H9 (cell line): ENCODE measurements around the gene GPALPP1. TPM values are rescaled to one million over a fixed set of nuclear protein-coding genes. Genes with fewer than 3 reads are reported as not detected.

Experiments
- DNase-seq: peaks from one replicate; pipeline ENCODE4 v3.0.0-alpha.2; 2017
- H2AFZ ChIP-seq: one replicate; pipeline ENCODE4 v1.6.1; 2013; ENCODE audit warnings: mild to moderate bottlenecking, low read length, control low read depth, moderate library complexity
- H2AK5ac ChIP-seq: 2 replicates; pipeline ENCODE4 v1.6.1; 2013; ENCODE audit warnings: low read length, control low read depth, mixed read lengths; ENCODE audit not compliant: insufficient read length
- H2BK120ac ChIP-seq: one replicate; pipeline ENCODE4 v1.6.1; 2013; ENCODE audit warnings: low read depth, mild to moderate bottlenecking, low read length, control low read depth, inconsistent platforms; ENCODE audit not compliant: poor library complexity, severe bottlenecking
- H2BK12ac ChIP-seq: 2 replicates; pipeline ENCODE4 v1.6.1; 2013; ENCODE audit warnings: low read length, control low read depth, mixed read lengths, low read depth; ENCODE audit not compliant: insufficient read length
- H2BK15ac ChIP-seq: 2 replicates; pipeline ENCODE4 v1.6.1; 2013; ENCODE audit warnings: low read depth, low read length, control low read depth
- H2BK20ac ChIP-seq: one replicate; pipeline ENCODE4 v1.6.1; 2013; ENCODE audit warnings: low read depth, mild to moderate bottlenecking, low read length, control low read depth, inconsistent platforms; ENCODE audit not compliant: poor library complexity, severe bottlenecking
- H2BK5ac ChIP-seq: 2 replicates; pipeline ENCODE4 v1.6.1; 2013; ENCODE audit warnings: low read length, control low read depth, mixed read lengths; ENCODE audit not compliant: insufficient read length
- H3K14ac ChIP-seq: 2 replicates; pipeline ENCODE4 v1.6.1; 2013; ENCODE audit warnings: low read length, control low read depth; ENCODE audit not compliant: insufficient read depth
- H3K18ac ChIP-seq: 2 replicates; pipeline ENCODE4 v1.6.1; 2013; ENCODE audit warnings: low read depth, mild to moderate bottlenecking, mixed read lengths, low read length, control low read depth; ENCODE audit not compliant: insufficient read length
- H3K23ac ChIP-seq: 2 replicates; pipeline ENCODE4 v1.6.1; 2013; ENCODE audit warnings: low read length, control low read depth, mixed read lengths, low read depth; ENCODE audit not compliant: insufficient read length
- H3K23me2 ChIP-seq: 2 replicates; pipeline ENCODE4 v1.6.1; 2013; ENCODE audit warnings: low read depth, mild to moderate bottlenecking, mixed read lengths, low read length, control low read depth; ENCODE audit not compliant: insufficient read length, poor library complexity, severe bottlenecking
- H3K27ac ChIP-seq: 2 replicates; pipeline ENCODE4 v1.5.1; 2013; ENCODE audit warnings: low read length, control low read depth, mixed read lengths, low read depth; ENCODE audit not compliant: insufficient read length
- H3K27me3 ChIP-seq: 2 replicates; pipeline ENCODE4 v1.6.1; 2013; ENCODE audit warnings: low read length, control low read depth, inconsistent platforms; ENCODE audit not compliant: insufficient read depth
- H3K4ac ChIP-seq: 2 replicates; pipeline ENCODE4 v1.6.1; 2013; ENCODE audit warnings: low read depth, mild to moderate bottlenecking, control low read depth, inconsistent platforms, low read length, moderate library complexity
- H3K4me1 ChIP-seq: 2 replicates; pipeline ENCODE4 v1.6.1; 2013; ENCODE audit warnings: low read length, control low read depth, inconsistent platforms; ENCODE audit not compliant: insufficient read depth
- H3K4me2 ChIP-seq: 2 replicates; pipeline ENCODE4 v1.6.1; 2013; ENCODE audit warnings: low read length, control low read depth, mixed read lengths; ENCODE audit not compliant: insufficient read length, insufficient read depth
- H3K56ac ChIP-seq: 2 replicates; pipeline ENCODE4 v1.6.1; 2013; ENCODE audit warnings: low read depth, mild to moderate bottlenecking, mixed read lengths, low read length, control low read depth; ENCODE audit not compliant: insufficient read length
- H3K79me1 ChIP-seq: 2 replicates; pipeline ENCODE4 v1.6.1; 2013; ENCODE audit warnings: low read depth, mild to moderate bottlenecking, moderate library complexity, low read length, control low read depth, inconsistent platforms; ENCODE audit not compliant: insufficient read depth, poor library complexity, severe bottlenecking
- H3K79me2 ChIP-seq: 2 replicates; pipeline ENCODE4 v1.6.1; 2013; ENCODE audit warnings: low read length, control low read depth, inconsistent platforms; ENCODE audit not compliant: insufficient read depth
- H3K9ac ChIP-seq: 2 replicates; pipeline ENCODE4 v1.6.1; 2013; ENCODE audit warnings: low read length, control low read depth, mixed read lengths; ENCODE audit not compliant: insufficient read length; ENCODE audit errors: extremely low read depth
- H3K9me3 ChIP-seq: one replicate; pipeline ENCODE4 v1.6.1; 2013; ENCODE audit warnings: low read depth, low read length, inconsistent platforms; ENCODE audit not compliant: control insufficient read depth
- H3T11ph ChIP-seq: one replicate; pipeline ENCODE4 v1.6.1; 2013; ENCODE audit warnings: mild to moderate bottlenecking, low read length, control low read depth, inconsistent platforms
- H4K20me1 ChIP-seq: one replicate; pipeline ENCODE4 v1.6.1; 2013; ENCODE audit not compliant: control insufficient read depth, insufficient read length, insufficient read depth
- H4K5ac ChIP-seq: 2 replicates; pipeline ENCODE4 v1.6.1; 2013; ENCODE audit warnings: low read depth, mild to moderate bottlenecking, mixed read lengths, low read length, control low read depth; ENCODE audit not compliant: insufficient read length
- H4K8ac ChIP-seq: replicated peaks from 2 replicates; pipeline ENCODE4 v1.6.1; 2013; ENCODE audit warnings: low read length, control low read depth, mixed read lengths, low read depth; ENCODE audit not compliant: insufficient read length
- H4K91ac ChIP-seq: 2 replicates; pipeline ENCODE4 v1.6.1; 2013; ENCODE audit warnings: low read depth, mild to moderate bottlenecking, moderate library complexity, mixed read lengths, low read length, control low read depth; ENCODE audit not compliant: insufficient read length
- H3K27ac Mint-ChIP-seq, 3 experiments: 2 replicates in 2 of 3; 3 replicates in 1 of 3; pipeline ENCODE4 v1.8.0; 2020 to 2021; ENCODE audit warnings: mixed read lengths in 3 of 3, mild to moderate bottlenecking in 1 of 3, moderate library complexity in 1 of 3
- H3K27me3 Mint-ChIP-seq: 2 replicates; pipeline ENCODE4 v1.8.0; 2021; ENCODE audit warnings: low read depth, mild to moderate bottlenecking, moderate library complexity, mixed read lengths
- H3K36me3 Mint-ChIP-seq, 3 experiments: 2 replicates in 2 of 3; 3 replicates in 1 of 3; pipeline ENCODE4 v1.8.0; 2020 to 2021; ENCODE audit warnings: low read depth in 3 of 3, mixed read lengths in 3 of 3; ENCODE audit not compliant: insufficient read depth in 1 of 3
- H3K4me1 Mint-ChIP-seq, 2 experiments: 2 replicates each; pipeline ENCODE4 v1.8.0; 2020; ENCODE audit warnings: mixed read lengths in 2 of 2
- H3K4me3 Mint-ChIP-seq, 2 experiments: 2 replicates in 1 of 2; 3 replicates in 1 of 2; pipeline ENCODE4 v1.8.0; 2020 to 2021; ENCODE audit warnings: mild to moderate bottlenecking in 2 of 2, mixed read lengths in 2 of 2, moderate library complexity in 1 of 2
- H3K9me3 Mint-ChIP-seq, 2 experiments: 2 replicates in 1 of 2; 3 replicates in 1 of 2; pipeline ENCODE4 v1.8.0; 2020; ENCODE audit warnings: mild to moderate bottlenecking in 2 of 2, mixed read lengths in 2 of 2, moderate library complexity in 1 of 2
- CTCF ChIP-seq: fragments of 200-600 bp; sonication (generic); conservative IDR thresholded peaks from 3 replicates; pipeline ENCODE4 v1.8.0; 2021; ENCODE audit warnings: antibody characterized with exemption, mild to moderate bottlenecking
- total RNA-seq: library from RNA; stranded (reverse); gene quantifications from 2 replicates; pipeline ENCODE4 v1.2.1, GENCODE V29; 2021

The GPALPP1 gene
- total RNA-seq, 1 experiment from 2014 or later: 21.9 TPM

- H4K91ac ChIP-seq: no peak overlapping the region
- H2BK12ac ChIP-seq: no peak overlapping the region
- no peak overlapping the region for H2BK120ac ChIP-seq
- no peak for TF ChIP-seq CTCF
- H2AFZ ChIP-seq: no peak overlapping the region
- H3K9me3 ChIP-seq: no peaks in the 10 kb centered on the region
- Mint-ChIP-seq H3K4me1 (no peaks in the 10 kb centered on the region), H3K9me3 (no peaks in the 10 kb centered on the region), H3K27ac (no peak overlapping the region), H3K4me3 (no peak overlapping the region), H3K36me3 (peaks cover 8 to 21% (median 17%) of the 10 kb centered on the region in 3 experiments; a peak in 6 of 7 replicates), H3K27me3 (no peaks in the 10 kb centered on the region)
- no peak overlapping the region for H2BK5ac ChIP-seq
- no peak overlapping the region for H4K5ac ChIP-seq
- H3K4me2 ChIP-seq: no peak overlapping the region
- H2AK5ac ChIP-seq: no peak overlapping the region
- H2BK20ac ChIP-seq: no peak overlapping the region
- no peak overlapping the region for H3K18ac ChIP-seq
- no peak for DNase-seq
- H4K20me1 ChIP-seq: no peaks in the 10 kb centered on the region
- H3K27me3 ChIP-seq: no peaks in the 10 kb centered on the region
- no peak overlapping the region for H2BK15ac ChIP-seq
- no peaks in the 10 kb centered on the region for H3K79me1 ChIP-seq
- H4K8ac ChIP-seq: no peak overlapping the region
- H3K4me1 ChIP-seq: no peaks in the 10 kb centered on the region
- no peaks in the 10 kb centered on the region for H3K23me2 ChIP-seq
- no peak overlapping the region for H3K27ac ChIP-seq
- H3K9ac ChIP-seq: no peak overlapping the region
- no peak overlapping the region for H3K23ac ChIP-seq
- no peak overlapping the region for H3K56ac ChIP-seq
- H3T11ph ChIP-seq: no peak overlapping the region
- H3K4ac ChIP-seq: no peak overlapping the region
- no peak overlapping the region for H3K14ac ChIP-seq
- H3K79me2 ChIP-seq: no peaks in the 10 kb centered on the region
Observed at GRCh38 chr13:45003417-45003816, 14.1 kb downstream of the GPALPP1 start.
